HG03175 (cell line): ENCODE results near the gene UBC.
"Not testable (repeated sequence)": the region's sequence is repeated elsewhere in the genome, so short reads cannot be mapped to it uniquely, and the experiment has no call there.

Experiments used
- ATAC-seq: cut with Tn5 transposase; IDR thresholded peaks from one replicate; pipeline ENCODE4 v1.9.1; 2021; ENCODE audit warnings: mild to moderate bottlenecking, moderate library complexity; ENCODE audit not compliant: unreplicated experiment

Gene UBC

GRCh38 chr12:124916374-124917134 lies 2.1 kb upstream of the UBC start:
- no peak for ATAC-seq

- no peak for ATAC-seq
Measured at GRCh38 chr12:124915239-124916236, 1.1 kb upstream of the UBC start.

DNA sequence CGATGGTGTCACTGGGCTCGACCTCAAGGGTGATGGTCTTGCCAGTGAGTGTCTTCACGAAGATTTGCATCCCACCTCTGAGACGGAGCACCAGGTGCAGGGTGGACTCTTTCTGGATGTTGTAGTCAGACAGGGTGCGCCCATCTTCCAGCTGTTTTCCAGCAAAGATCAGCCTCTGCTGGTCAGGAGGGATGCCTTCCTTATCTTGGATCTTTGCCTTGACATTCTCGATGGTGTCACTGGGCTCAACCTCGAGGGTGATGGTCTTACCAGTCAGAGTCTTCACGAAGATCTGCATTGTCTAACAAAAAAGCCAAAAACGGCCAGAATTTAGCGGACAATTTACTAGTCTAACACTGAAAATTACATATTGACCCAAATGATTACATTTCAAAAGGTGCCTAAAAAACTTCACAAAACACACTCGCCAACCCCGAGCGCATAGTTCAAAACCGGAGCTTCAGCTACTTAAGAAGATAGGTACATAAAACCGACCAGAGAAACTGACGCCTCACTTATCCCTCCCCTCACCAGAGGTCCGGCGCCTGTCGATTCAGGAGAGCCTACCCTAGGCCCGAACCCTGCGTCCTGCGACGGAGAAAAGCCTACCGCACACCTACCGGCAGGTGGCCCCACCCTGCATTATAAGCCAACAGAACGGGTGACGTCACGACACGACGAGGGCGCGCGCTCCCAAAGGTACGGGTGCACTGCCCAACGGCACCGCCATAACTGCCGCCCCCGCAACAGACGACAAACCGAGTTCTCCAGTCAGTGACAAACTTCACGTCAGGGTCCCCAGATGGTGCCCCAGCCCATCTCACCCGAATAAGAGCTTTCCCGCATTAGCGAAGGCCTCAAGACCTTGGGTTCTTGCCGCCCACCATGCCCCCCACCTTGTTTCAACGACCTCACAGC lies 717 bp downstream of the UBC start:
- peak; percentile 19 for ATAC-seq

DNA sequence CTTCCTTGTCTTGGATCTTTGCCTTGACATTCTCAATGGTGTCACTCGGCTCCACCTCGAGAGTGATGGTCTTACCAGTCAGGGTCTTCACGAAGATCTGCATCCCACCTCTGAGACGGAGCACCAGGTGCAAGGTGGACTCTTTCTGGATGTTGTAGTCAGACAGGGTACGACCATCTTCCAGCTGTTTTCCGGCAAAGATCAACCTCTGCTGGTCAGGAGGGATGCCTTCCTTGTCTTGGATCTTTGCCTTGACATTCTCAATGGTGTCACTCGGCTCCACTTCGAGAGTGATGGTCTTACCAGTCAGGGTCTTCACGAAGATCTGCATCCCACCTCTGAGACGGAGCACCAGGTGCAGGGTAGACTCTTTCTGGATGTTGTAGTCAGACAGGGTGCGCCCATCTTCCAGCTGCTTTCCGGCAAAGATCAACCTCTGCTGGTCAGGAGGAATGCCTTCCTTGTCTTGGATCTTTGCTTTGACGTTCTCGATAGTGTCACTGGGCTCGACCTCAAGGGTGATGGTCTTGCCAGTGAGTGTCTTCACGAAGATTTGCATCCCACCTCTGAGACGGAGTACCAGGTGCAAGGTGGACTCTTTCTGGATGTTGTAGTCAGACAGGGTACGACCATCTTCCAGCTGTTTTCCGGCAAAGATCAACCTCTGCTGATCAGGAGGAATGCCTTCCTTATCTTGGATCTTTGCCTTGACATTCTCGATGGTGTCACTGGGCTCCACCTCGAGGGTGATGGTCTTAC lies 1.7 kb downstream of the UBC start:
- ATAC-seq: not testable (repeated sequence)

DNA sequence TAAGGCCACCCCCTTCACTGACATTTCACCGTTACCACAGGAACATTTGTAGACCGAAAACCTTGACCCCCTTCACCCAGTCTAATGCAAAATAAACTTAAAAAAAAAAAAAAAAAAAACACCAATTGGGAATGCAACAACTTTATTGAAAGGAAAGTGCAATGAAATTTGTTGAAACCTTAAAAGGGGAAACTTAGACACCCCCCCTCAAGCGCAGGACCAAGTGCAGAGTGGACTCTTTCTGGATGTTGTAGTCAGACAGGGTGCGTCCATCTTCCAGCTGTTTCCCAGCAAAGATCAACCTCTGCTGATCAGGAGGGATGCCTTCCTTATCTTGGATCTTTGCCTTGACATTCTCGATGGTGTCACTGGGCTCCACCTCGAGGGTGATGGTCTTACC lies 2.9 kb downstream of the UBC start:
- not testable (repeated sequence) for ATAC-seq

DNA sequence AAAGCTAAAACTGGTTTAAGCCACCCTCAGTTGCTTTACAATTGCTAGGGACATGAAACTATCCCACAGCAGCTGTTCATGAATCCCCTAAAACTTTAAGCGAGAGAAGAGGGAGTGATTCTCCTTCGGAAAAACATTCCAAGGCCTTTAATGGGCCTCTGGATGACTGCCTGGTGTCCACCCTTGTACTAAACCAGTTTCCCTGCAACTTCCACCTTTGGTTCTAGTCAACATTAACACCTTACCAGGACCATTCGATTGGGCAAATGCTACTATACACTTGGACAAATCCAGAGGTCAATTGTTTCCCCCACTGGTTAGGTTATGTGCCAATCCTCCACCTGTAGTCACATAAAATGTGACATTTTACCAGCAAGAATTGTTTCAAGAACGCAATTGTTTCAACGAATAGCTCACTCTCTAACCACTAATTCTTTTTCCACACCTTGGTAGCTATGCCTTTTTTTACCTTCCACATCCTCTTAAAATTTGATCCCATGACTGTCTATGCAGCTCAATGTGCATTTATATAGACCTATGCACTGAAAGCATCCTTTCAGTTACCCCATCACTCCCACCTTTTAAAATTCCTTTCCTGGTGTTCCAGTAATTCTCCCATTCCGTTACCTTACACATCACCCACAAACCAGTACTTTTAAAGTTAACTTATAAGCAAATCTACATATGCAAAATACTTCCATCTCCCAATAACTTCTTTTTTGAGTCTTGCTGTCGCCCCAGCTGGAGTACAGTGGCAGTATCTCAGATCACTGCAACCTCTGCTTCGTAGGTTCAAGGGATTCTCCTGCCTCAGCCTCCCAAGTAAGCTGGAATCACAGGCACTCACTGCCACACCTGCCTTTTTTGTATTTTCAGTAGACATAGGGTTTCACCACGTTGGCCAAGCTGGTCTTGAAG lies 3.6 kb downstream of the UBC start:
- no peak for ATAC-seq

DNA sequence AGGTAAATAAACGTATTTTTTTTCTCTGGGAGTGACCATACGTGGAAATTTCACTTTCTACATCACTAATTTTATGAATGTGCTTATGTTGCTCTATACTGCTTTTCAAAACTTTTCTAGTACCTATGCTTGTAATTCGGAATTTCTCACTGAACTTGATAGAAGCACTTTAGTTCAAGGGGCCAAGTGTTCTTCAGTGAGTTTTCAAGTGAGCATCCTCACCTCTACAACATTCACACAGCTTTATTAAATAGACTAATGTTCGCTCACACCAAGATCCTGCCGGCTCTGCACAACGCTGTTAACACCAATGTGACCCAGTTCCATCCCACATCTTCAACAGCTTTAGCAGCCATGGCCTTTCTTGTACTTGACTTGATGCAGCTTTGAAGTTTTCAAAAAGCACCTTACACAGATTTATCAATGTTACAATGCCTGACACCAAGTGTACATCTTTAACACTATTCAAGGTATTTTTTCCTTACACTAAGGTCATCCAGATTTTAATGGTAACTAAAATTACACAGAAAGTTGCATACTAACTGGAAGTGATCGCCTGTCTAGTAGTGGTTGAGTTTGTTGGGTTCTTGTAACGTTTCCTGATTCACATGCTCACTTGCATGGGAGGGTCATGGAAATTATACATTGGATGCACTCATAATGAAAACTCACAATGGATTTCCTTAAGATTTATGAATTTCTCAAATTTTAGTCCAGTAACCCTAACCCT lies 4.5 kb downstream of the UBC start:
- no peak for ATAC-seq

DNA sequence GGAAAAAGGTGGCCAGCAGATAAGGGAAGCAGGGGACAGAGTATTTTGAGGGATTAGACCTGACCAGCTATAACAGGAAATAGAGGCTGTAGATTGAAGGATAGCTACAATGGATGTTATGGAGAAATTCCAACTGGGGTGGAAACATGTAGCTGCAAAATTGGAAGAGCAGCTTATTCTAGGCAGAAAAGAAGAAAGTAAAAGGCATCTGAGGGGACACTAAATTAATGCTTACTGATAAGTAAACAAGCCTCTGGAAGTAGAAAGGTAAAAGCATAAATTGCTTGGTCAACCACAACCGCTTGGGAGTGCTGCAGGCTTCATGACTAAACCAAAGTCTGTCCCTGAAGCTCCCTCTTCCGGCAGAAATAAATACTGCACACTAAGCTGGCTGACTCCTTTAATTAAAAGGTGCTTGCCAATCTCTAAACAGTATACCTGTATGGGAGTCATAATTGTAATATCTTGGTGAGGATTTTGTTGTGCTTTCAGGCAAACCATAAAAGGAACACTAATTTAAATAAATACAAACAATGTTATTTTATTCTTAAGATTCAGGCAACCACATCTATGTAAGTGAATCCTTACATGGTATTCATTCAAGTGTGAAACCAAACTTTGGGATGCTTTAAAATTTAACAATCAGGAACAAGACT lies 7.7 kb downstream of the UBC start:
- peak; percentile 71 for ATAC-seq

- ATAC-seq: no peak
Measured at GRCh38 chr12:124904306-124905098, 9.9 kb downstream of the UBC start.

- ATAC-seq: no peak
Measured at GRCh38 chr12:124902916-124903315, 11.5 kb downstream of the UBC start.

- no peak for ATAC-seq
Measured at GRCh38 chr12:124901003-124901402, 13.4 kb downstream of the UBC start.

GRCh38 chr12:124900345-124900795 lies 14.1 kb downstream of the UBC start:
- ATAC-seq: not testable (repeated sequence)

DNA sequence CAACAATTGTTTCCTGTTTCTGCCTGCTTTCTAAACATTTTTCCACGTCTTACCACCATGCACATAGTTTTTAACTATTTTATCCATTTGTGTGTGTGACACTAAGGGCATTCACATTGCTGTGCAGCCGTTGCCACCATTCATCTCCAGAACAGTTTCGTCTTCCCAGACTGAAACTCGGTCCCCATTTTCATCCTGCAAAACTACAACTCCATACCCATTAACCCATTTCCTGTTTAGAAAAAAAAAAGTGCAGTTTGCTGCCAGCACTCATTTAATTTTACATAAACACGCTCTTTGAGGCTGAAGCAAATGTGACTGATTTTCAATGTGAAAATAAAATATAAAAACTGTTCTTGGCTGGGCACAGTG lies 15.5 kb downstream of the UBC start:
- ATAC-seq: no peak

- ATAC-seq: peak; percentile 51
Measured at GRCh38 chr12:124898200-124898922, 16.1 kb downstream of the UBC start.

DNA sequence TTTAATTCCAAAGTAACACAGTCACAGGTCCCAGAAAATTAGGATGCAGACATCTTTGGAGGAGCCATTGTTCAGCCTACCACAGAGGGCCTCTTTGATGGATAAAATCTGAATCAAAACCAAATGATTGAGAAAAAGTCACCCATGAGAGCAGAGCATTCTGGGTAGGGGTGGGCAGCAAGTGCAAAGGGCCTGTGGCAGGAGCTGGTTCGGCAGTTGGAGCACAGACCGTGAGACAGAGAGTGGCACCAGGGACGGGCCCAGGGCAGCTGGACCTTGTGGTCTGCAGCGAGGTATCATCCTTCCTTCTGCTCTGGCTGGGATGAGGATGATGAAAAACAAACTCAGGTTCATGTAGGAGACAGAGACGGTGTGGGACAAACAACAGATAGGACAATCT lies 18.0 kb downstream of the UBC start:
- ATAC-seq: no peak

GRCh38 chr12:124893792-124894516 lies 20.5 kb downstream of the UBC start:
- peak; percentile 85 for ATAC-seq
